ENCODE measurements around the gene SLC36A3. TPM values are rescaled to one million over a fixed set of nuclear protein-coding genes. Genes with fewer than 3 reads are reported as not detected.

The SLC36A3 gene
- total and polyA plus RNA-seq, 2 donors from 2014 or later, result not detected

- H3K9ac ChIP-seq (ENCODE audit: low read length in 3 of 3), result no peak overlapping the region
- peaks cover 0 to 2% (median 0%) of the 10 kb centered on the region in 3 donors for H3K4me1 ChIP-seq (ENCODE audit: control insufficient read depth in 2 of 3, insufficient read depth in 2 of 3, low read depth in 1 of 3, low read length in 3 of 3)
- TF ChIP-seq, protein P1, sequence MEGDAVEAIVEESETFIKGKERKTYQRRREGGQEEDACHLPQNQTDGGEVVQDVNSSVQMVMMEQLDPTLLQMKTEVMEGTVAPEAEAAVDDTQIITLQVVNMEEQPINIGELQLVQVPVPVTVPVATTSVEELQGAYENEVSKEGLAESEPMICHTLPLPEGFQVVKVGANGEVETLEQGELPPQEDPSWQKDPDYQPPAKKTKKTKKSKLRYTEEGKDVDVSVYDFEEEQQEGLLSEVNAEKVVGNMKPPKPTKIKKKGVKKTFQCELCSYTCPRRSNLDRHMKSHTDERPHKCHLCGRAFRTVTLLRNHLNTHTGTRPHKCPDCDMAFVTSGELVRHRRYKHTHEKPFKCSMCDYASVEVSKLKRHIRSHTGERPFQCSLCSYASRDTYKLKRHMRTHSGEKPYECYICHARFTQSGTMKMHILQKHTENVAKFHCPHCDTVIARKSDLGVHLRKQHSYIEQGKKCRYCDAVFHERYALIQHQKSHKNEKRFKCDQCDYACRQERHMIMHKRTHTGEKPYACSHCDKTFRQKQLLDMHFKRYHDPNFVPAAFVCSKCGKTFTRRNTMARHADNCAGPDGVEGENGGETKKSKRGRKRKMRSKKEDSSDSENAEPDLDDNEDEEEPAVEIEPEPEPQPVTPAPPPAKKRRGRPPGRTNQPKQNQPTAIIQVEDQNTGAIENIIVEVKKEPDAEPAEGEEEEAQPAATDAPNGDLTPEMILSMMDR (IDR thresholded peaks at IDR 0.05; ENCODE audit: borderline replicate concordance, extremely low read depth, insufficient read depth), result no peak
- peaks cover 0 to 12% (median 11%) of the 10 kb centered on the region in 3 donors for H3K36me3 ChIP-seq (ENCODE audit: control insufficient read depth in 2 of 3, insufficient read depth in 3 of 3, low read length in 3 of 3)
- FAIRE-seq (no peak), DNase-seq (no peak)
- intact Hi-C loops (cut with DNase I), result no loop called here
- H3K9me3 ChIP-seq (ENCODE audit: control insufficient read depth in 2 of 3, insufficient read depth in 1 of 3, low read length in 3 of 3), result no peaks in the 10 kb centered on the region
- no peak overlapping the region for H3K4me3 ChIP-seq (ENCODE audit: low read length in 3 of 3)
- H3K27ac ChIP-seq (ENCODE audit: low read depth in 2 of 2, low read length in 2 of 2), result no peak overlapping the region
- H3K27me3 ChIP-seq (ENCODE audit: control insufficient read depth, insufficient read depth, low read length), result no peaks in the 10 kb centered on the region
Measured at GRCh38 chr5:151264113-151264512, 39.5 kb downstream of the SLC36A3 start.

DNA sequence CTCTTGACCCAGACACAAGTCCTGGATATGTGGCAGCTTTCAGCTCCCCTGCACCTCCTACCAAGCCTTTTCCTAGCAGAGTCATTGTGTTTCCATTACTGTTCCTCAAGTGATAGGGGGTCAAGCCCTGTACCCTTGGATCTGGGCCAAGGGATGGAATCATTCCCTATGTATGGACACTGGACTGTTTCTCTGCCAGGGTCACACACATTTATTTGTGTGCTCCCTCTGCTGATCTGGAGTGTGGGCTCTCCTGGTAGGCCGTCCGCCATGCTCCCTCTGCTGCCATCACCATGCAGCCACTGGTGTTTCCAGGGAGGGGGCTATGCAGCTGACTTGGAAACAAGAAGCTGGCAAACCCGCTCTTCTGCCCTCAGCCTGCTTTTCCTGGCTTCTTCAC, 41.0 kb downstream of the SLC36A3 start:
- intact Hi-C loops (cut with DNase I), result no loop called here
- H3K4me1 ChIP-seq (ENCODE audit: control insufficient read depth in 2 of 3, insufficient read depth in 2 of 3, low read depth in 1 of 3, low read length in 3 of 3), result peaks cover 0 to 2% (median 0%) of the 10 kb centered on the region in 3 donors
- H3K4me3 ChIP-seq (ENCODE audit: low read length in 3 of 3), result no peak overlapping the region
- no peak for FAIRE-seq
- peaks cover 0 to 10% (median 7%) of the 10 kb centered on the region in 3 donors for H3K36me3 ChIP-seq (ENCODE audit: control insufficient read depth in 2 of 3, insufficient read depth in 3 of 3, low read length in 3 of 3)
- no peak overlapping the region for H3K27ac ChIP-seq (ENCODE audit: low read depth in 2 of 2, low read length in 2 of 2)
- no peaks in the 10 kb centered on the region for H3K27me3 ChIP-seq (ENCODE audit: control insufficient read depth, insufficient read depth, low read length)
- no peak overlapping the region for H3K9ac ChIP-seq (ENCODE audit: low read length in 3 of 3)
- H3K9me3 ChIP-seq (ENCODE audit: control insufficient read depth in 2 of 3, insufficient read depth in 1 of 3, low read length in 3 of 3), result no peaks in the 10 kb centered on the region
- no peak for DNase-seq
- TF ChIP-seq, protein P1 (IDR thresholded peaks at IDR 0.05; ENCODE audit: borderline replicate concordance, extremely low read depth, insufficient read depth), result no peak

GRCh38 chr5:151259931-151260330, 43.6 kb downstream of the SLC36A3 start:
- TF ChIP-seq, protein P1 (IDR thresholded peaks at IDR 0.05; ENCODE audit: borderline replicate concordance, extremely low read depth, insufficient read depth), result no peak
- Histone ChIP-seq H3K27me3 (ENCODE audit: control insufficient read depth, insufficient read depth, low read length) (no peaks in the 10 kb centered on the region), H3K27ac (ENCODE audit: low read depth in 2 of 2, low read length in 2 of 2) (no peak overlapping the region), H3K4me3 (ENCODE audit: low read length in 3 of 3) (no peak overlapping the region), H3K9ac (ENCODE audit: low read length in 3 of 3) (no peak overlapping the region), H3K36me3 (ENCODE audit: control insufficient read depth in 2 of 3, insufficient read depth in 3 of 3, low read length in 3 of 3) (no peaks in the 10 kb centered on the region), H3K9me3 (ENCODE audit: control insufficient read depth in 2 of 3, insufficient read depth in 1 of 3, low read length in 3 of 3) (no peaks in the 10 kb centered on the region), H3K4me1 (ENCODE audit: control insufficient read depth in 2 of 3, insufficient read depth in 2 of 3, low read depth in 1 of 3, low read length in 3 of 3) (no peaks in the 10 kb centered on the region)
- peak in 1 of 5 donors; percentile 12 for DNase-seq
- intact Hi-C loops (cut with DNase I), result no loop called here
- FAIRE-seq, result no peak

DNA sequence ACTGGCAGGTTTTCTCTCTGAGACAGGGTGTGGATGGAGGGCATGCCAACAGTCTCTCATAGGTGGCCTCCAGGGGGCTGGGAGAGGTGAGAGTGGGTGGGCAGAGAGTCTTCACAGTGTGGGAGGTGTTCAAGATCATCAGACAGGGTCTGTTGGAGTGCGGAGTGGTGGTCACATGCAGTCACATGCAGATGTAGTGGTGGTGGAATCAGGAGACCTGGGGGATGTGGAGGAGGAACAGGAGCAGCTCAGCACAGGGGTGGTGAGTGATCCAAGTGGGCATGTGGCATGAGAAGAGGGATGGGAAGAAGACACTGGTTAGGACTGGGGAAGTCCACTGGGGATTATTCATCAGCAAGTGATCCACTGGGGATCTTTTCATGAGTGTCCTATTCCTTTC, 44.8 kb downstream of the SLC36A3 start:
- peak in 1 of 5 donors; percentile 18 for DNase-seq
- Histone ChIP-seq H3K4me1 (ENCODE audit: control insufficient read depth in 2 of 3, insufficient read depth in 2 of 3, low read depth in 1 of 3, low read length in 3 of 3) (peaks cover 0 to 9% (median 8%) of the 10 kb centered on the region in 3 donors), H3K4me3 (ENCODE audit: low read length in 3 of 3) (no peak overlapping the region), H3K9me3 (ENCODE audit: control insufficient read depth in 2 of 3, insufficient read depth in 1 of 3, low read length in 3 of 3) (no peaks in the 10 kb centered on the region), H3K9ac (ENCODE audit: low read length in 3 of 3) (no peak overlapping the region), H3K27me3 (ENCODE audit: control insufficient read depth, insufficient read depth, low read length) (no peaks in the 10 kb centered on the region), H3K27ac (ENCODE audit: low read depth in 2 of 2, low read length in 2 of 2) (no peak overlapping the region), H3K36me3 (ENCODE audit: control insufficient read depth in 2 of 3, insufficient read depth in 3 of 3, low read length in 3 of 3) (no peaks in the 10 kb centered on the region)
- TF ChIP-seq, protein P1 (IDR thresholded peaks at IDR 0.05; ENCODE audit: borderline replicate concordance, extremely low read depth, insufficient read depth), result no peak
- no peak for FAIRE-seq
- intact Hi-C loops (cut with DNase I), result no loop called here

All from kidney (tissue), 14 donors.